ENCODE results near the gene ROMO1.

ROMO1 gene

DNA sequence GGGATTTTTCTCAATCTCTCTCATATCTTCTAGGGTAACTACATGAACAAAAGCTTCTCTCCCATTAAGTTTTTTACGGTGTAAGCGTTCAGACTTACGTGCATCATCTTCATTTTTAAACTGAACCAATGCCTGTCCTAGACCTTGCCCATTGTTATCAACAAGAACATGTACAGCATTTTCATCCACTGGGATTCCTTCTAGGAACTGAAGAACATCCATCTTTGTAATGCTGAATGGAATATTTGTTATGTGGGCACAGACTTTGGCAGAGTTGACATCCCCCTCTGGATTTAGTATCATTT is 45.8 kb upstream of the ROMO1 start:
- H3K4me3 ChIP-seq (ENCODE audit: insufficient read depth in 1 of 2, low read depth in 1 of 2, low read length in 2 of 2): no peak overlapping the region
- no peak overlapping the region for H2BK15ac ChIP-seq (ENCODE audit: low read depth, poor library complexity, severe bottlenecking)
- no peak overlapping the region for H3K23ac ChIP-seq (ENCODE audit: low read length in 2 of 2)
- no peak overlapping the region for H3K4me2 ChIP-seq (ENCODE audit: low read length, poor library complexity, severe bottlenecking)
- H3K36me3 ChIP-seq (ENCODE audit: control insufficient read depth in 1 of 2, insufficient read depth in 2 of 2, low read depth in 1 of 2, low read length in 2 of 2): peaks cover 22 to 47% of the 10 kb centered on the region in 2 experiments
- 98% methylated on average over 3 of the region's 3 CpGs for WGBS
- no peak overlapping the region for H2BK12ac ChIP-seq (ENCODE audit: low read length in 2 of 2)
- H3K18ac ChIP-seq (ENCODE audit: low read depth in 1 of 2, low read length in 2 of 2): no peak overlapping the region
- no peak for DNase-seq
- H3K9ac ChIP-seq (ENCODE audit: low read length): no peak overlapping the region
- no peak overlapping the region for H2AK5ac ChIP-seq (ENCODE audit: low read length, severe bottlenecking)
- no peak overlapping the region for H3K4ac ChIP-seq (ENCODE audit: low read depth in 1 of 2, low read length in 2 of 2)
- no peak overlapping the region for H2BK5ac ChIP-seq (ENCODE audit: low read depth, low read length, poor library complexity, severe bottlenecking)
- H4K8ac ChIP-seq (ENCODE audit: low read length): no peak overlapping the region
- H2AFZ ChIP-seq (ENCODE audit: low read depth, low read length): no peak overlapping the region
- H3K4me1 ChIP-seq (ENCODE audit: control insufficient read depth, insufficient read depth, low read depth, low read length): peaks cover 2% of the 10 kb centered on the region
- H2BK120ac ChIP-seq (ENCODE audit: low read depth, low read length): no peak overlapping the region
- no peak overlapping the region for H4K91ac ChIP-seq (ENCODE audit: low read length)
- H3K79me1 ChIP-seq (replicated peaks; ENCODE audit: low read length, poor library complexity, severe bottlenecking): no peaks in the 10 kb centered on the region
- no peaks in the 10 kb centered on the region for H3K9me3 ChIP-seq (ENCODE audit: control insufficient read depth, low read length)
- H3K27ac ChIP-seq (ENCODE audit: low read length, poor library complexity, severe bottlenecking): no peak overlapping the region
- no peak overlapping the region for H3K14ac ChIP-seq (ENCODE audit: low read length in 2 of 2)
- no peaks in the 10 kb centered on the region for H3K27me3 ChIP-seq (ENCODE audit: control insufficient read depth in 1 of 2, insufficient read depth in 1 of 2, low read length in 2 of 2)

DNA sequence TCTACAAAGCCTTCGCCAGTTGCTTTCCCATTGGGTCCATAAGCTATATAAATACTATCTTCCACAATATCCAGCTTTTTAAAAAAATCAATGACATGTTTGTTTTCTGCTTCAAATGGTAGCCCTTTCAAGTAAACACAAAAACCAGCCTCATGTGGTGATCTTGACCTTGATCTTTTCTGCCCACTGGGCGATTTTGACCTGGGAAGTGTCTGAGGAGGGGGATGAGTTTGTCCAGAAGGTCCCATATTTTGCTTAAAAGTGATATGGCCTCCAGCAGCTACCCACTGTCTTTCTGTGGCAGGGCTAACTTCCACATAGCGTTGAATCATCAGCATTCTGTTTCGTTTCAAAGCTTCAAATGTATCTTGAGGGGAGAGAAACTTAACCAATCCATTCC is 45.3 kb upstream of the ROMO1 start:
- 94% methylated on average over 4 of the region's 4 CpGs for WGBS
- no peak overlapping the region for H2BK12ac ChIP-seq (ENCODE audit: low read length in 2 of 2)

DNA sequence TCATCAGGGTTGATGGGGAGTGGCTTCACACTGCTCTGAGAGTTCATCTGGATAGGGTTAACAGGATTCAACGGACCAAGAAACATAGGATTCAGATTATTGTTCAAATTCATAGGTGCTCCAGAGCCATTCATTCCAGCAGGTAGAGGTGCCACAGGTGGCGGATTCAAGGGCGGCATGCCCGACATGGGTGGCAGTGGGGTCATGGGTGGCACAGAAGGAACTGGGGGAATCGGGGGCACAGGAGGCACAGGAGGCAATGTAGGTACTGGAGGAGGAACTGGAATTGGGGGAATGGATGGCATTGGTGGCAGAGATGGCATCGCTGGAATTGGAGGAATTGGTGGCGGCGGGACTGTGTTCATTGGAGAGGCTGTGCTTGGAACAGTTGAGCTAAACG is 44.8 kb upstream of the ROMO1 start:
- no peak overlapping the region for H2BK12ac ChIP-seq (ENCODE audit: low read length in 2 of 2)
- H3K9me3 ChIP-seq (ENCODE audit: control insufficient read depth, low read length): no peaks in the 10 kb centered on the region
- no peak overlapping the region for H2AFZ ChIP-seq (ENCODE audit: low read depth, low read length)
- no peak overlapping the region for H4K8ac ChIP-seq (ENCODE audit: low read length)
- no peak overlapping the region for H3K4me2 ChIP-seq (ENCODE audit: low read length, poor library complexity, severe bottlenecking)
- no peak overlapping the region for H3K4me3 ChIP-seq (ENCODE audit: insufficient read depth in 1 of 2, low read depth in 1 of 2, low read length in 2 of 2)
- no peak overlapping the region for H3K27ac ChIP-seq (ENCODE audit: low read length, poor library complexity, severe bottlenecking)
- no peak overlapping the region for H3K18ac ChIP-seq (ENCODE audit: low read depth in 1 of 2, low read length in 2 of 2)
- no peak overlapping the region for H3K4ac ChIP-seq (ENCODE audit: low read depth in 1 of 2, low read length in 2 of 2)
- H3K36me3 ChIP-seq (ENCODE audit: control insufficient read depth in 1 of 2, insufficient read depth in 2 of 2, low read depth in 1 of 2, low read length in 2 of 2): peaks cover 22 to 47% of the 10 kb centered on the region in 2 experiments
- no peak for DNase-seq
- WGBS: over 99% methylated on average over 9 of the region's 9 CpGs
- no peak overlapping the region for H2BK5ac ChIP-seq (ENCODE audit: low read depth, low read length, poor library complexity, severe bottlenecking)
- no peaks in the 10 kb centered on the region for H3K27me3 ChIP-seq (ENCODE audit: control insufficient read depth in 1 of 2, insufficient read depth in 1 of 2, low read length in 2 of 2)
- no peak overlapping the region for H2AK5ac ChIP-seq (ENCODE audit: low read length, severe bottlenecking)
- H3K9ac ChIP-seq (ENCODE audit: low read length): no peak overlapping the region
- H3K14ac ChIP-seq (ENCODE audit: low read length in 2 of 2): no peak overlapping the region
- H3K79me1 ChIP-seq (replicated peaks; ENCODE audit: low read length, poor library complexity, severe bottlenecking): no peaks in the 10 kb centered on the region
- no peak overlapping the region for H2BK120ac ChIP-seq (ENCODE audit: low read depth, low read length)
- peaks cover 4% of the 10 kb centered on the region for H3K4me1 ChIP-seq (ENCODE audit: control insufficient read depth, insufficient read depth, low read depth, low read length)
- H3K23ac ChIP-seq (ENCODE audit: low read length in 2 of 2): no peak overlapping the region
- no peak overlapping the region for H2BK15ac ChIP-seq (ENCODE audit: low read depth, poor library complexity, severe bottlenecking)
- peak overlapping the region; percentile 73 for H4K91ac ChIP-seq (ENCODE audit: low read length)

More for the DNA sequence above, 45.3 kb upstream of the ROMO1 start:
- Histone ChIP-seq H3K4me1 (ENCODE audit: control insufficient read depth, insufficient read depth, low read depth, low read length) (peaks cover 4% of the 10 kb centered on the region), H2BK15ac (ENCODE audit: low read depth, poor library complexity, severe bottlenecking) (no peak overlapping the region), H2AFZ (ENCODE audit: low read depth, low read length) (no peak overlapping the region), H3K18ac (ENCODE audit: low read depth in 1 of 2, low read length in 2 of 2) (no peak overlapping the region), H3K14ac (ENCODE audit: low read length in 2 of 2) (no peak overlapping the region), H2BK5ac (ENCODE audit: low read depth, low read length, poor library complexity, severe bottlenecking) (no peak overlapping the region), H3K79me1 (replicated peaks; ENCODE audit: low read length, poor library complexity, severe bottlenecking) (no peaks in the 10 kb centered on the region), H3K4ac (ENCODE audit: low read depth in 1 of 2, low read length in 2 of 2) (no peak overlapping the region), H3K4me2 (ENCODE audit: low read length, poor library complexity, severe bottlenecking) (no peak overlapping the region), H3K27ac (ENCODE audit: low read length, poor library complexity, severe bottlenecking) (no peak overlapping the region), H2BK120ac (ENCODE audit: low read depth, low read length) (no peak overlapping the region), H3K27me3 (ENCODE audit: control insufficient read depth in 1 of 2, insufficient read depth in 1 of 2, low read length in 2 of 2) (no peaks in the 10 kb centered on the region), H4K91ac (ENCODE audit: low read length) (no peak overlapping the region), H4K8ac (ENCODE audit: low read length) (no peak overlapping the region), H3K23ac (ENCODE audit: low read length in 2 of 2) (no peak overlapping the region), H3K36me3 (ENCODE audit: control insufficient read depth in 1 of 2, insufficient read depth in 2 of 2, low read depth in 1 of 2, low read length in 2 of 2) (peaks cover 22 to 47% of the 10 kb centered on the region in 2 experiments), H3K9me3 (ENCODE audit: control insufficient read depth, low read length) (no peaks in the 10 kb centered on the region), H3K4me3 (ENCODE audit: insufficient read depth in 1 of 2, low read depth in 1 of 2, low read length in 2 of 2) (no peak overlapping the region), H2AK5ac (ENCODE audit: low read length, severe bottlenecking) (no peak overlapping the region), H3K9ac (ENCODE audit: low read length) (no peak overlapping the region)
- DNase-seq: no peak

DNA sequence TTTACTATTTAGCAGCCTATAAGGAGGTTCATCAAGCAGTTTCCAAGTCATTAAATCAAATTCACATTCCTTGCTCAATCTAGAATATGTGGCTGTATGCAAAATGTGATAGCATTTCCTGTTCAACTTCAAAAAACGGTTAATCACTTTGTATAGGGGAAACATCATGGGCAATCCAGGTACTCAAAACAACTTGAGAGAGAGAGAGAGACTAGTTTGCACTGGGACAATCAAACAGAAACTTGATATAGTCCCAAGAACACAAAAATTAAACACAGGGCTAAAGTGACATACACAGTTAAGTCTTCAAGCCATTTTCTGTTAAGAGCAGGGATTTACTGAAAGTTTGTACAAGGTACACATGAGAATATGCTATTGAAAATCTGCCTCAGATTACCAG is 41.9 kb upstream of the ROMO1 start:
- H2AFZ ChIP-seq (ENCODE audit: low read depth, low read length): no peak overlapping the region
- H3K27ac ChIP-seq (ENCODE audit: low read length, poor library complexity, severe bottlenecking): no peak overlapping the region
- no peak overlapping the region for H2BK15ac ChIP-seq (ENCODE audit: low read depth, poor library complexity, severe bottlenecking)
- no peak for DNase-seq
- H4K8ac ChIP-seq (ENCODE audit: low read length): no peak overlapping the region
- H3K4me1 ChIP-seq (ENCODE audit: control insufficient read depth, insufficient read depth, low read depth, low read length): peaks cover 7% of the 10 kb centered on the region
- H2AK5ac ChIP-seq (ENCODE audit: low read length, severe bottlenecking): no peak overlapping the region
- no peaks in the 10 kb centered on the region for H3K79me1 ChIP-seq (replicated peaks; ENCODE audit: low read length, poor library complexity, severe bottlenecking)
- no peak overlapping the region for H3K23ac ChIP-seq (ENCODE audit: low read length in 2 of 2)
- no peak overlapping the region for H3K18ac ChIP-seq (ENCODE audit: low read depth in 1 of 2, low read length in 2 of 2)
- H2BK5ac ChIP-seq (ENCODE audit: low read depth, low read length, poor library complexity, severe bottlenecking): no peak overlapping the region
- H3K4ac ChIP-seq (ENCODE audit: low read depth in 1 of 2, low read length in 2 of 2): no peak overlapping the region
- peaks cover 22 to 32% of the 10 kb centered on the region in 2 experiments for H3K36me3 ChIP-seq (ENCODE audit: control insufficient read depth in 1 of 2, insufficient read depth in 2 of 2, low read depth in 1 of 2, low read length in 2 of 2)
- H4K91ac ChIP-seq (ENCODE audit: low read length): no peak overlapping the region
- H3K4me2 ChIP-seq (ENCODE audit: low read length, poor library complexity, severe bottlenecking): peak overlapping the region; percentile 9
- no peak overlapping the region for H3K9ac ChIP-seq (ENCODE audit: low read length)
- 40% methylated on average over 1 of the region's 1 CpG for WGBS
- H2BK12ac ChIP-seq (ENCODE audit: low read length in 2 of 2): no peak overlapping the region
- H2BK120ac ChIP-seq (ENCODE audit: low read depth, low read length): no peak overlapping the region
- no peaks in the 10 kb centered on the region for H3K27me3 ChIP-seq (ENCODE audit: control insufficient read depth in 1 of 2, insufficient read depth in 1 of 2, low read length in 2 of 2)
- no peak overlapping the region for H3K4me3 ChIP-seq (ENCODE audit: insufficient read depth in 1 of 2, low read depth in 1 of 2, low read length in 2 of 2)
- no peak overlapping the region for H3K14ac ChIP-seq (ENCODE audit: low read length in 2 of 2)
- H3K9me3 ChIP-seq (ENCODE audit: control insufficient read depth, low read length): no peaks in the 10 kb centered on the region
